Activated effector memory CD4-positive, alpha-beta T cell treated with Interleukin-2 at 50 U/mL for 16 hours (primary cell): ENCODE measurements around the gene NF1.

Experiments
- DNase-seq: peaks from one replicate; pipeline ENCODE4 v3.0.0-alpha.2; 2020

The NF1 gene

DNA sequence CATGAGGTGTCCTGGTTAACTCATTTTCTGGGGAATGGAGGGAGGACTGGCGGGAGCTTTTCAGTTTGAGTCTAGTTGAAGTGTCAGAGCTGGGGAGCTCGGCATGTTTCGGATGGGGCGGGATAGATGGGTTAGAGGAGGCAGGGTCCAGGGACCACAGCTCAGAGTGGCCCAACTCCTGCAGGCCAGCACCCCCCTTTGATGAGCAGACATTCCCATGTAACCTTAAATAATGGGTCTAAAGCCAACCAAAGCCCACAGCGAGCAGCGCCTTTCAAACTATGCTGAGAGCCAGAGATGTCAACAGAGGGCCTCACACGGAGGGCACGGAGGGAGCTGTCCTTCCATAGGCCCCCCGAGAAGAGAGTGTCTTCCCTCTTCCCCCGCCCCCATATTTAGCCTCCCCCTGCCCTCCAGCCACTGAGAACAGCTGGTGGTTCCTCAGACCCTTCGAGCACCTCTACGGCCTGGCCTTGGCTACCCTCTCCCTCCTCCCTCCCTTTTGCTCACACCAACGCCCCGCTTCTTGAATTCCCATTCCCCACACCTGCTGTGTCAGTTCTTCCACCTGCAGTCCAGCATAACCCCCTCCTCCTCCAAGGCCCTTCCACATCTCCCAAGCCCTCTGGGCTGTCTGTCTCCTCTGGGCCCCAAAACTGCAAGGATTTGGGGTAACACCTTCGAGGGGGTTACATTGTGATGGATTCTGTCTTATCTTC lies 318.5 kb downstream of the NF1 start:
- no peak for DNase-seq

GRCh38 chr17:31413874-31414549 lies 319.2 kb downstream of the NF1 start:
- DNase-seq, result no peak

GRCh38 chr17:31414550-31414918 lies 319.8 kb downstream of the NF1 start:
- DNase-seq, result no peak

GRCh38 chr17:31415004-31415454 lies 320.3 kb downstream of the NF1 start:
- no peak for DNase-seq

DNA sequence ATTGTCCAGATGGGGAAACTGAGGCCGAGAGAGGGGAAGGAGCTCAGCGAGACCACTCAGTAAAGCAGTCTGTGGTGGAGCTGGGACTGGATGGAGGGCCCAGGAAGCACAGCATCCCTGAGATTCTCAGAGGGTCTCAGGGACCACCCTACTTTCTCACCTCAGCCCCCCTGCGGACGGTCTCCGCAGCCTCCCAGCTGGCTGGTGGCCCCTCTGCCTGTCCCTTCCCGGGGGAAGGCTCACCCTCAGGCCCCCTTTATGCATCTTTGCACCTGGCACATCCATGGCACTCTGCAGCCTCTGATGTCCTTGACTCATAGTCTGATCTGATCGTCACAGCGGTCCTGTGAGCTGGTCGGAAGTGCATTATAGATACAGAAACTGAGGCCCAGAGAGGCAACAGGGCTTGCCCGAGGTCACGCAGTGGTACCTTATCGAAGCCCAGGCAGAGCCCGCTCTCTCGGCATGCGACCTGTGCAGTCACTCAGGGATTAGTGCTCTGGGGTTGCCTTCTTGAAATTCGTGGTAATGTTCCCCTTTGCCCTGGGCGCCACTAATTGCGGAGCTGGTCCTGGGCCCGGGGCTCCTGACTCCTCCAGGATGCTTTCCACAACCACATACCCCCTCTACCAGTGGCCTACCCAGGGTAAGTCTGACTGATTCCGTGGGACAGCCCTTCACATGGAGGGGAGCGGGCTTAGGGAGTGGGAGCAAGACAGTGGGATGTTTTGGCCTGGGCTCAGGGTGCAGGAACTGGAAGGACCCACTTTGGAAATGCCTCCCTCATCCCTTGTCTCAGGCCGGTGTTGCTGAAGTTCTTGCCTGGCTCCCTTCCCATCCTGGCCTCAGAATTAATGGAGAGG lies 321.1 kb downstream of the NF1 start:
- no peak for DNase-seq

DNA sequence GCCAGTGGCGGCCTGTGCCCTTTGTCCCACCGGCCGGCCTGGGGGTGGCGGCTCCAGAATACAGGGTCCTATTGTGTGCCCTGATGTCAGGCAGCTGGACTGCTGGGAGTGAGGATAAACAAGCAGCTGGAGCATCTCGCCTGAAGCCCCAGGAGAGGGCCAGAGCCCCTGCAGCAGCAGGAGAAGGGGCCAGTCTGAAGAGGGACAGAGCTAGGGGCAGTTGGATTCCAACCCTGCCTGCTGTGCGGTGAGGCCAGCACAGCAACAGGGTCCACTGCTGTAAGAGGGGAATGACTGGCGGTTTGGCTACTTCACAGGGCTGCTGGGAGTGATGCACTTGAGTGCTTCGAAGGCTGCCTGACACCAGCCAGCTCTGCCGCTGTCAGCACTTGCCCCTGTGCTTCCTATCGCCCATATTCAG lies 321.7 kb downstream of the NF1 start:
- no peak for DNase-seq

- DNase-seq, result no peak
Observed at GRCh38 chr17:31417051-31417792, 322.4 kb downstream of the NF1 start.

- no peak for DNase-seq
Observed at GRCh38 chr17:31418773-31419350, 324.1 kb downstream of the NF1 start.

GRCh38 chr17:31422443-31422842 lies 327.7 kb downstream of the NF1 start:
- DNase-seq, result no peak

DNA sequence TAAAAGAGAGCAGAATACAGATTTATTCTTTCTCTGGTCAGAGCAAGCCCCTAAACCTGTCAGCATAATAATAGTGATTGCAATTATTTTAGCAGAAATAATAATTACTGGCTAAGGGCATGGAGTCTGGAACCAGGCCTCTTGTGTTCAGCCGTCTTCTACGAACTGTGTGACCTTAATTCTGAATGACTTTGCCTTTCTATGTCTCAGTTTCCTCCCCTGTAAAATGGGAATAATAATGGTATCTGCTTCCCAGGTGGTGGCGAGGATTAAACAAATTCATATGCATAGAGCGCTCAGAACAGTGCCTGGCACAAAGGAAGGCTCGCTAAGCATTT lies 330.1 kb downstream of the NF1 start:
- no peak for DNase-seq

DNA sequence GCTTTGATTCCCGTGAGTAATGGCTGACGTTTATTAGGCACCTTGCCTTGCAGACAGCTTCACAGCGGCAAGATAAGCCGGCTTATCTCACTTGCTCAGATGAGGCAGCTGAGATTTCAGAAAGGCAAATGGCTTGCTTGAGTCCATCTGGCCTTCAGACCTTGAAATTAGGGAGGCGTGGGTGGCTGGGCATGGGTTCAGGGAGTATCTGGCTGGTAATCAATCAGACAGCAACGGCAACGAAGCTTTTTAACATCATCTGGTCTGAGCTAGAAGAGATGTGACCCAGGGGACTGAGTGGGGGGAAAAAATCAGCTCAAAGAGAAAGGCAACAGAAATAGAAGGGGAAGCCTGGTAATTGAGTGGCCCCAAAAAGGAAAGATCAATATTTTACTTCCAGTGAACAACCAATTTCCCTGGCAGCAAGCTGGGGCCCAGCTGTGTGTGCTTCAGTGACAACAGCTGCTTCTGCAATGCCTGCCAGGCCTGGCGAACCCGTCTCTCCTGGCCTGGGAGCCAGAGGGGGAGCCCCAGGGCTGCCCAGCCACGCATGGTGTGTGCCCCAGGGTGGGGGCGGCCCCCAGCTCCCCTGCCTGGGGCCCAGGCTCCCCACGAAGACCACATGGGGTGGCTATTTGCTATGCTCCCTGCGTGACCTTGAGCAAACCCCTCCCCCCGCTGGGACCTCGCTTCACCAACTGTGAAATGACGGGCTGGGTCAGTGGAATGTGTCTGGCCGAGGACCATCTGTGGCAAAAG lies 330.7 kb downstream of the NF1 start:
- DNase-seq, result no peak
